IPS DF 6.9 (cell line): ENCODE data around the gene TIMM8B.
"Not testable (repeated sequence)": the region's sequence is repeated elsewhere in the genome, so short reads cannot be mapped to it uniquely, and the experiment has no call there.

Source experiments
- DNase-seq: peaks from one replicate; pipeline ENCODE4 v3.0.0-alpha.2; 2013; ENCODE audit warnings: low read depth, low spot score
- H3K27ac ChIP-seq: one replicate; pipeline ENCODE4 v1.5.1; 2013; ENCODE audit warnings: low read length, control low read depth
- H3K27me3 ChIP-seq: 2 replicates; pipeline ENCODE4 v1.6.1; 2013; ENCODE audit warnings: mild to moderate bottlenecking, low read length; ENCODE audit not compliant: control insufficient read depth, insufficient read depth
- H3K36me3 ChIP-seq: 2 replicates; pipeline ENCODE4 v1.6.1; 2013; ENCODE audit warnings: low read length; ENCODE audit not compliant: control insufficient read depth, insufficient read depth
- H3K4me1 ChIP-seq: 2 replicates; pipeline ENCODE4 v1.6.1; 2013; ENCODE audit warnings: low read length; ENCODE audit not compliant: control insufficient read depth, insufficient read depth
- H3K4me3 ChIP-seq: 2 replicates; pipeline ENCODE4 v1.5.1; 2013; ENCODE audit warnings: mild to moderate bottlenecking, low read length
- H3K9me3 ChIP-seq: 2 replicates; pipeline ENCODE4 v1.6.1; 2013; ENCODE audit warnings: low read length, inconsistent platforms; ENCODE audit not compliant: control insufficient read depth, insufficient read depth
- WGBS: extraction: QIAGEN DNeasy Blood & Tissue Kit; methylation state at CpG from one replicate; pipeline ENCODE4 v1.1.7; 2013; ENCODE audit warnings: mixed read lengths, missing lambda C conversion rate; ENCODE audit not compliant: insufficient read length, insufficient coverage; 5-methylcytosine and 5-hydroxymethylcytosine counted together

The TIMM8B gene

DNA sequence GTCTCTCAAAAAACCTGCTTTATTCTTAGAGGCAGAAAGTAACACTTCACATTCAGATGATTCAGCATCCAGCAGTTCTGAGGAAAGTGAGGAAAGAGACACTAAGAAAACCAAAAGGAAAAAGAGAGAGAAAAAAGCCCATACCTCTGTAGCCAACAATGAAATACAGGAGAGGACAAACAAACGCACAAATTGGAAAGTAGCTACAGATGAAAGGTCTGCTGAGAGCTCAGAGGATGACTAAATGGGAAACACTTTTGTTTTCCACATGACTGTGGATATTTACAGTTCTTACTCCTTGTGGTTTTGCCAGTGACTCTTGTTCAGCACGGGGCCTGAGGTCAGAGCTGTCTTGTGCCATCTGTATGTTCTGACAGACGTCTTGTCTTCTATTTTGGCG lies 3.8 kb downstream of the TIMM8B start:
- Histone ChIP-seq H3K27me3 (no peaks in the 10 kb centered on the region), H3K4me1 (no peaks in the 10 kb centered on the region), H3K9me3 (no peaks in the 10 kb centered on the region), H3K27ac (no peak overlapping the region), H3K4me3 (no peak overlapping the region), H3K36me3 (peaks cover 12% of the 10 kb centered on the region; the same call in 1 of the 2 replicates)
- WGBS: no CpG with 5 or more reads among the region's 4 CpGs
- no peak for DNase-seq

DNA sequence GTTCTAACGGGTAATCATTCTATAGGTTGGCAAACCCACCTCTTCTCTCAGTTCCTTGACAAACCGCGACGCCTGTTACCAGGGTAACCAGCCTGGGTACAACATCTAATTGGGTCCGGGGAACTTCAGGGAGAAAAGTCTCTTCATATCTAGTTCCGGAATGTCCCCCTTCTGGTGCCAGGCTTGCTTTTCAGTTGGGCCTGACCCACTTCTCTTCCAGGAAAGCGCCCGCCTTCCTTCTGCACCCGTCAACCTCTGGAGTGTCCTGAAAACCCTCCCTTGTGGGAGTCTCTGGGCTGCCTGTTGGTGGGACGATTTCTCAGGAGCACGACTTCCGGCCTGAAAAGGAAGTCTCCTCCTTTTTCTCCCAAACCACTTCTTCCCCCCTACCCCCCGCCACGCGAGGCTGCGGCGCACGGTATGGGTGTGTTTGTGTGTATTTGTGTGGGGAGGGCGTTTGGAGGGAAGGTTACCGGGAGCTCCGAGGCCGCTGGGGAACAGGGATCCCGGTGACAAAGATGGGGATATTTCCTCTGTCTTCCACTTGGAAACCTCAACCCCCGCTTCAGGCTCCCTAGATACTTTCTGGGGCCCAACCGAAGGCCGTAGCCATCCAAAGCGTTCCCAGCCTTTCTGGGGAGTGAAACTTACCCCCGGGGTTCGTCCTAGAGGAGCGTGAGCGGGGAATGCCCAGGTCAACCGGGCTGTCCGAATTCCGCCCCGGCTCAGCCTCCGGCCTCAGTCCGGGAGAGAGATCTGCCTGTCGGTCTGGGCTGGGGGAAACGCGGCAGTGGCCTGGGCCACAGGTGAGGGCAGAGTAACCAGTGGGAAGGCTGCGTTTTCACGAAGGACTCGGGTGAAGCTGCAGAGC lies 12.4 kb downstream of the TIMM8B start, which contains the start of the genes NKAPD1 and PIH1D2:
TSS of gene NKAPD1 (plus strand) at position 359 of the 871 bp plus-strand sequence. CDS start 1,276 bp downstream, outside the sequence.
TSS of gene PIH1D2 (minus strand) at position 77 of the 871 bp plus-strand sequence. CDS start 843 bp downstream, outside the sequence.
- no peak within 1 kb of the TSS for H3K27ac ChIP-seq
- H3K36me3 ChIP-seq: no peaks in the 10 kb centered on the region; the same call in 1 of the 2 replicates
- no CpG with 5 or more reads among the region's 43 CpGs for WGBS
- peak within 1 kb of the TSS; percentile 92 for H3K4me3 ChIP-seq
- DNase-seq: peak; percentile 63
- no peaks in the 10 kb centered on the region for H3K27me3 ChIP-seq
- no peaks in the 10 kb centered on the region for H3K9me3 ChIP-seq
- H3K4me1 ChIP-seq: no peaks in the 10 kb centered on the region

DNA sequence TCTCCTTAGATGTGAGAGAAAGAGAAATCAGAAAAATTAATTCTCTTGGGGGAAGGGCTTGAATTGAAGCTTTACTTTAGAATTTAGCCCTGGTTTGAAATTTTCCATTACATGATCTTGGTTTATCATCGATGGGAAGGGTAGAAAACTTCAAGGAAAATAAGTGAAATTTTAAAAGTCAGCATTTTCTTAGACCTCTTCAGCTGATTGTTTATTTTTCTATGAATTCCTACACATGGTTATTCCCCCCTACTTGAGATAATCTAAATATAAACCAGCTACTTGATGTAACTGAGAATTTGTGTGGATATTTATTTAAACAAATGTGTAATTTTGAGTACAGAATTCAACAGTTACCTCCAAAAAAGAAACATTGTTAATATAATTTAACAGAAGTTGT lies 23.6 kb downstream of the TIMM8B start:
- no peak overlapping the region for H3K4me3 ChIP-seq
- H3K4me1 ChIP-seq: no peaks in the 10 kb centered on the region
- no peak overlapping the region for H3K27ac ChIP-seq
- DNase-seq: no peak
- H3K36me3 ChIP-seq: peaks cover 7% of the 10 kb centered on the region; the same call in 1 of the 2 replicates
- no CpG with 5 or more reads among the region's 1 CpG for WGBS
- no peaks in the 10 kb centered on the region for H3K9me3 ChIP-seq
- no peaks in the 10 kb centered on the region for H3K27me3 ChIP-seq

DNA sequence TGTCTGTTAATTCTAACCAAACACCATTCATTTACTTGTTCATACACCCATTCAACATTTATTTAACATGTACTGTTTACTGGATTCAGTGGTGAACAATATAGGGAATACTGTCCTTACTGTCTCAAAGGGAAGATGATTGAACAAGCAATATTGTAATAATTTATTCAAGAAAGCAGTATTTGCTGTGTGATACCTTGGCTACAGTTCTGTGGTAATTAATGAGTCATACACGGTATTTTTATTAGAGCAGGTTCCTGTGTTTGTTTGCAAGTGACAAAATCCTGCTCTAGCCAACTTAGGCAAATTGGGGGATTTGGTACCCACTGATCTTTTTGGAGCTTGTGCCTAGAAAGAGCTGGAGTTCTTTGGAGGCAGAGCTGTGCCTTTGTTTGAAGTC lies 28.5 kb downstream of the TIMM8B start:
- WGBS: no CpG with 5 or more reads among the region's 1 CpG
- no peak overlapping the region for H3K4me3 ChIP-seq
- no peak for DNase-seq
- no peaks in the 10 kb centered on the region for H3K4me1 ChIP-seq
- no peaks in the 10 kb centered on the region for H3K27me3 ChIP-seq
- no peak overlapping the region for H3K27ac ChIP-seq
- no peaks in the 10 kb centered on the region for H3K9me3 ChIP-seq
- H3K36me3 ChIP-seq: peaks cover 7% of the 10 kb centered on the region; the same call in 1 of the 2 replicates

DNA sequence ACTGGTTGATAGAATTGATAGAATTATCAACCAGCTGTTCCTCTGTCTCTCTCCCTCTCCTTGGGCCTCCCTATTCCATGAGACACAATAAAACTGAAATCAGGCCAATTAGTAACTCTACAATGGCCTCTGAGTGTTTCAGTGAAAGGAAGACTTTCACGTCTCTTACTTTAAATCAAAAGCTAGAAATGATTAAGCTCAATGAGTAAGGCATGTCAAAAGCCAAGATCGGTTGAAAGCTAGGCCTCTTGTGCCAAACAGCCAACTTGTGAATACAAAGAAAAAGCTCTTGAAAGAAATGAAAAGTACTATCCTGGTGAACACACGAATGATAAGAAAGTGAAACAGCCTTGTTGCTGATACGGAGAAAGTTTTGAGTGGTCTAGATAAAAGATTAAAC lies 29.4 kb downstream of the TIMM8B start:
- H3K27ac ChIP-seq: no peak overlapping the region
- DNase-seq: no peak
- H3K36me3 ChIP-seq: peaks cover 9% of the 10 kb centered on the region; the same call in 1 of the 2 replicates
- no peak overlapping the region for H3K4me3 ChIP-seq
- H3K27me3 ChIP-seq: no peaks in the 10 kb centered on the region
- H3K9me3 ChIP-seq: no peaks in the 10 kb centered on the region
- no peaks in the 10 kb centered on the region for H3K4me1 ChIP-seq
- WGBS: no CpG with 5 or more reads among the region's 4 CpGs

DNA sequence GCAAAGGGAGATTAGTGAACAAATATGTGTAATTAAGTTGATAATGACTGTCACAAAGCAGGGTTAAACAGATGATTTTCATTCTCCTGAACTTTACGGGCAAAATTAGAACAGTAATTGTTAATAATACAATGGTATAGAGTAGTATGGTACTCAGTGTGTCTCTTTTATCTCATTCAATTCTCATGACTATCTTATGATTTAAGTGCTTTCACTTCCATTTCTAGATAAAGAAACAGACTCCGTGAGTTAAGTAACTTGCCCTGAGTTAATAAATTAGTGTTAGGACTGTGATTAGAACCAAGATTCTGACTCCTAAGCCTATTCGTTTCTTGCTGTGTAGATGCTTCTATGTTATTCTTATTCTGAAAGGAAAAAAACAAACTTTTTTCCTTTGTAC lies 34.8 kb downstream of the TIMM8B start:
- H3K4me1 ChIP-seq: no peaks in the 10 kb centered on the region
- H3K9me3 ChIP-seq: no peaks in the 10 kb centered on the region
- peaks cover 6% of the 10 kb centered on the region; the same call in 1 of the 2 replicates for H3K36me3 ChIP-seq
- no peak overlapping the region for H3K27ac ChIP-seq
- no peak overlapping the region for H3K4me3 ChIP-seq
- H3K27me3 ChIP-seq: no peaks in the 10 kb centered on the region
- WGBS: no CpG with 5 or more reads among the region's 3 CpGs
- DNase-seq: no peak

DNA sequence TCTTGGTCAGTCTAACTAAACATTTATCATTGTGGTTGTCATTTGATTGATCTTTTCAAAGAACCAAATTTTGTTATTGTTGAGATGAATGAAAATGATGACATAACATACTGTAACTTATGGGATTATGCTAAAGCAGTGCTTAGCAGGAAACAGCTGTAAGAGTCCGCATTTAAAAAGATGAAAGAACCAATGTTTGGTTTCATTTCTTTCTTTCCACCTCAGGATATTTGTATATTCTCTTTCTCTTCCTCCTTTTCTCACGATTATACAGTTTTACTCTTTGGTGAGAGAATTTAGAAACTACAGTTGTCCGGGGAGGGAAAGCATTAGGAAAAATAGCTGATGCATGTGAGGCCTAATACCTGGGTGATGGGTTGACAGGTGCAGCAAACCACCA lies 35.8 kb downstream of the TIMM8B start:
- no peaks in the 10 kb centered on the region for H3K9me3 ChIP-seq
- no peaks in the 10 kb centered on the region for H3K27me3 ChIP-seq
- no peak for DNase-seq
- WGBS: no CpG with 5 or more reads among the region's 3 CpGs
- H3K27ac ChIP-seq: no peak overlapping the region
- no peak overlapping the region for H3K4me3 ChIP-seq
- H3K36me3 ChIP-seq: peaks cover 6% of the 10 kb centered on the region; the same call in 1 of the 2 replicates
- no peaks in the 10 kb centered on the region for H3K4me1 ChIP-seq

DNA sequence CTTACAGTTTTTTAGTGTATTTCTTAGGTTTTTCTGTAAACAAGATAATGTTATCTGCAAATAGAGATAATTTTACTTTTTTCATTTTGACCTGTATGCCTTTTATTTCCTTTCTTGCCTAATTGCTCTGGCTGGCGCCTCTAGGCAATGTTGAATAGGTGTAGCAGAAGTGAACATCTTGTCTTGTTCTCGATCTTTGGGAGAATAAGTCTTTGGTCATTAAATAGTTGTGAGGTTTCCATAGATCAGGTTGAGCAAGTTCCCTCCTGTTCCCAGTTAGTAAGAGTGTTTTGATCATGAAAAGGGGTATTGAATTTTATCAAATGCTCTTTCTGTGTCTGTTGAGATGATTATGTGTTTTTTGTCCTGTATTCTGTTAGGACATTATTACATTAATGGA lies 36.8 kb downstream of the TIMM8B start:
- no CpG with 5 or more reads among the region's 2 CpGs for WGBS

DNA sequence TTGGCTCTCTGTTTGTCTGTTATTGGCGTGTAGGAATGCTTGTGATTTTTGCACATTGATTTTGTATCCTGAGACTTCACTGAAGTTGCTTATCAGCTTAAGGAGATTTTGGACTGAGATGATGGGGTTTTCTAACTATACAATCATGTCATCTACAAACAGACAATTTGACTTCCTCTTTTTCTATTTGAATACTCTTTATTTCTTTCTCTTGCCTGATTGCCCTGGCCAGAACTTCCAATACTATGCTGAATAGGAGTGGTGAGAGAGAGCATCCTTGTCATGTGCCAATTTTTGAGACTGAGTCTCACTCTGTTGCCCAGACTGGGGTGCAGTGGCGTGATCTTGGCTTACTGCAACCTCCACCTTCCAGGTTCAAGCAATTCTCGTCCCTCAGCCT lies 38.3 kb downstream of the TIMM8B start:
- H3K27ac ChIP-seq, H3K4me1 ChIP-seq, DNase-seq, H3K27me3 ChIP-seq, H3K36me3 ChIP-seq, H3K4me3 ChIP-seq, H3K9me3 ChIP-seq: not testable (repeated sequence)
- WGBS: no CpG with 5 or more reads among the region's 3 CpGs

More for the DNA sequence above, 36.8 kb downstream of the TIMM8B start:
- H3K27me3 ChIP-seq: no peaks in the 10 kb centered on the region
- no peaks in the 10 kb centered on the region for H3K4me1 ChIP-seq
- no peak overlapping the region for H3K27ac ChIP-seq
- H3K36me3 ChIP-seq: peaks cover 8% of the 10 kb centered on the region; the same call in 1 of the 2 replicates
- no peak for DNase-seq
- no peak overlapping the region for H3K4me3 ChIP-seq
- H3K9me3 ChIP-seq: no peaks in the 10 kb centered on the region

DNA sequence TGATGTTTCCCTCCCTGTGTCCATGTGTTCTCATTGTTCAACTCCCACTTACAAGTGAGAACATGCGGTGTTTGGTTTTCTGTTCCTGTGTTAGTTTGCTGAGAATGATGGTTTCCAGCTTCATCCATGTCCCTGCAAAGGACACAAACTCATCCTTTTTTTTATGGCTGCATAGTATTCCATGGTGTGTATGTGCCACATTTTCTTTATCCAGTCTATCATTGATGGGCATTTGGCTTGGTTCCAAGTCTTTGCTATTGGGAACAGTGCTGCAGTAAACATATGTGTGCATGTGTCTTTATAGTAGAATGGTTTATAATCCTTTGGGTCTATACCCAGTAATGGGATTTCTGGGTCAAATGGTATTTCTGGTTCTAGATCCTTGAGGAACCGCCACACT lies 39.9 kb downstream of the TIMM8B start:
- not testable (repeated sequence) for H3K36me3 ChIP-seq, DNase-seq, H3K4me1 ChIP-seq, H3K27ac ChIP-seq, H3K4me3 ChIP-seq, H3K9me3 ChIP-seq, H3K27me3 ChIP-seq
- WGBS: no CpG with 5 or more reads among the region's 2 CpGs
